Measurements from ENCODE around the gene KCNK13.

- TF ChIP-seq CTCF (conservative IDR thresholded peaks at IDR 0.05 in 1 of 2, IDR thresholded peaks at IDR 0.05 in 1 of 2; ENCODE audit: extremely low read depth in 1 of 2, insufficient read depth in 1 of 2, low read depth in 1 of 2, low read length in 2 of 2) (no peak), EZH2 (IDR thresholded peaks at IDR 0.05; ENCODE audit: borderline replicate concordance, low read length) (no peak)
Measured at GRCh38 chr14:90139199-90139598, 77.4 kb downstream of the KCNK13 start.

Measured in mammary epithelial cell (primary cell).